ENCODE data around the gene SLC45A3. TPM values are rescaled to one million over a fixed set of nuclear protein-coding genes. Genes with fewer than 3 reads are reported as not detected.
A peak's percentile ranks its signal among the peaks of the same experiment; 100 is the strongest.

The SLC45A3 gene
- total RNA-seq, 1 donor from 2014 or later, result 5.6 TPM

- DNase-seq (ENCODE audit: low read depth), result peak; percentile 82
These were observed 70.3 kb downstream of the SLC45A3 start for GRCh38 chr1:205610036-205610435.

Other genes with a start within 250 kb of the SLC45A3 start
- 0.65 and 1.0 TPM in 2 replicates for gene BLACAT1, start 224.5 kb downstream of the SLC45A3 start, total RNA-seq
- 14.6 and 21.1 TPM in 2 replicates for gene CDK18, start 175.8 kb downstream of the SLC45A3 start, total RNA-seq
- 17.4 and 26.9 TPM in 2 replicates for gene ELK4, start 48.5 kb downstream of the SLC45A3 start, total RNA-seq
- 120 and 123 TPM in 2 replicates for gene NUCKS1, start 69.7 kb upstream of the SLC45A3 start, total RNA-seq
- gene RAB29, start 95.0 kb upstream of the SLC45A3 start, total RNA-seq, result 45.7 and 53.2 TPM in 2 replicates
- 8.9 and 32.2 TPM in 2 replicates for gene SLC41A1, start 132.7 kb upstream of the SLC45A3 start, total RNA-seq
- 0.05 and 0.35 TPM in 2 replicates for gene PM20D1, start 169.6 kb upstream of the SLC45A3 start, total RNA-seq